Stimulated activated CD4-positive, alpha-beta T cell treated with anti-CD3 and anti-CD28 coated beads, Interleukin-2, amount 100 ng/mL, for 48 hours (primary cell): ENCODE measurements around the gene HNRNPCL1.
"Not testable (repeated sequence)": the region's sequence is repeated elsewhere in the genome, so short reads cannot be mapped to it uniquely, and the experiment has no call there.

Experiments used
- DNase-seq, 2 donors: peaks; one replicate each; pipeline ENCODE4 v3.0.0-alpha.2; 2020

Gene HNRNPCL1

GRCh38 chr1:12848620-12849019 lies at the start of gene HNRNPCL1:
Gene HNRNPCL1, minus strand, starts transcription at chr1:12848720. Its CDS starts 431 bp downstream, at chr1:12848289.
- not testable (repeated sequence) for DNase-seq

GRCh38 chr1:12898170-12898569 lies 49.6 kb upstream of the HNRNPCL1 start, which contains the start of gene PRAMEF10:
Gene PRAMEF10, minus strand, starts transcription at chr1:12898270. Its CDS starts 2,423 bp downstream, at chr1:12895847.
- DNase-seq, result not testable (repeated sequence)

- not testable (repeated sequence) for DNase-seq
These were observed 37.6 kb upstream of the HNRNPCL1 start, which contains the start of gene PRAMEF4 for GRCh38 chr1:12886101-12886500. Gene PRAMEF4, minus strand, starts transcription at chr1:12886201. Its CDS starts 2,807 bp downstream, at chr1:12883394.

- DNase-seq, result not testable (repeated sequence)
These were observed 29.9 kb upstream of the HNRNPCL1 start for GRCh38 chr1:12878453-12878852.

GRCh38 chr1:12863131-12863880 lies 14.8 kb upstream of the HNRNPCL1 start:
- not testable (repeated sequence) for DNase-seq

- not testable (repeated sequence) for DNase-seq
These were observed 8.3 kb upstream of the HNRNPCL1 start, which contains the start of gene PRAMEF2 for GRCh38 chr1:12856786-12857185. Gene PRAMEF2, plus strand, starts transcription at chr1:12857086. Its CDS starts 1,924 bp downstream, at chr1:12859010.

GRCh38 chr1:12851779-12852178 lies 3.3 kb upstream of the HNRNPCL1 start:
- DNase-seq, result no peak

- not testable (repeated sequence) for DNase-seq
These were observed 15.3 kb downstream of the HNRNPCL1 start for GRCh38 chr1:12833251-12833650.

GRCh38 chr1:12831310-12831709 lies 17.2 kb downstream of the HNRNPCL1 start, which contains the start of gene PRAMEF11:
Gene PRAMEF11, minus strand, starts transcription at chr1:12831410. Its CDS starts 2,621 bp downstream, at chr1:12828789.
- DNase-seq, result not testable (repeated sequence)

GRCh38 chr1:12819061-12819460 lies 29.5 kb downstream of the HNRNPCL1 start:
- DNase-seq, result not testable (repeated sequence)

- DNase-seq, result no peak
These were observed 37.1 kb downstream of the HNRNPCL1 start for GRCh38 chr1:12811409-12811784.

GRCh38 chr1:12810691-12811408 lies 37.7 kb downstream of the HNRNPCL1 start:
- no peak for DNase-seq

GRCh38 chr1:12809933-12810332 lies 38.6 kb downstream of the HNRNPCL1 start:
- DNase-seq, result no peak

- DNase-seq, result no peak
These were observed 48.8 kb downstream of the HNRNPCL1 start for GRCh38 chr1:12799730-12800129.

GRCh38 chr1:12798911-12799310 lies 49.6 kb downstream of the HNRNPCL1 start:
- no peak for DNase-seq
